ENCODE results near the gene ALG8.

- TF ChIP-seq CTCF (IDR thresholded peaks at IDR 0.05), result no peak
- no peak for TF ChIP-seq POLR2AphosphoS5 (IDR thresholded peaks at IDR 0.05; ENCODE audit: low read depth, low read length)
- no peak for TF ChIP-seq REST (IDR thresholded peaks at IDR 0.05; ENCODE audit: insufficient read depth in 1 of 2, low read depth in 2 of 2, low read length in 1 of 2)
- no peak for TF ChIP-seq SIN3A (IDR thresholded peaks at IDR 0.05; ENCODE audit: borderline replicate concordance, insufficient read depth, low read depth, low read length)
- no peak for TF ChIP-seq TCF7L2 (IDR thresholded peaks at IDR 0.05; ENCODE audit: low read depth, low read length)
Measured at GRCh38 chr11:78083021-78083420, 56.4 kb downstream of the ALG8 start.

Measured in Panc1 (cell line).